Neuronal stem cell (in vitro differentiated cells): Measurements from ENCODE around the gene GNG12.

Experiments used
- DNase-seq: peaks from one replicate; pipeline ENCODE4 v3.0.0-alpha.2; 2013; ENCODE audit warnings: low spot score
- H2AFZ ChIP-seq: one replicate; pipeline ENCODE4 v1.6.1; 2013; ENCODE audit warnings: mild to moderate bottlenecking, low read length, inconsistent platforms
- H2AK5ac ChIP-seq: 2 replicates; pipeline ENCODE4 v1.6.1; 2013; ENCODE audit warnings: low read depth, mild to moderate bottlenecking, inconsistent platforms, low read length, moderate library complexity, mixed read lengths
- H2BK120ac ChIP-seq: 2 replicates; pipeline ENCODE4 v1.6.1; 2013; ENCODE audit warnings: low read depth, mild to moderate bottlenecking, inconsistent platforms, low read length, moderate library complexity, mixed read lengths
- H2BK12ac ChIP-seq: one replicate; pipeline ENCODE4 v1.6.1; 2013; ENCODE audit warnings: low read length, inconsistent platforms
- H2BK15ac ChIP-seq: 2 replicates; pipeline ENCODE4 v1.6.1; 2013; ENCODE audit warnings: mild to moderate bottlenecking, low read length, inconsistent platforms, mixed read lengths
- H2BK5ac ChIP-seq: one replicate; pipeline ENCODE4 v1.6.1; 2013; ENCODE audit warnings: inconsistent platforms, mild to moderate bottlenecking, low read length, moderate library complexity
- H3K14ac ChIP-seq: one replicate; pipeline ENCODE4 v1.6.1; 2013; ENCODE audit warnings: low read length, inconsistent platforms
- H3K18ac ChIP-seq: 2 replicates; pipeline ENCODE4 v1.6.1; 2013; ENCODE audit warnings: low read length, inconsistent platforms
- H3K23ac ChIP-seq: 2 replicates; pipeline ENCODE4 v1.6.1; 2013; ENCODE audit warnings: low read depth, mild to moderate bottlenecking, mixed read lengths, low read length, inconsistent platforms; ENCODE audit not compliant: poor library complexity
- H3K27ac ChIP-seq: replicated peaks from 3 replicates; pipeline ENCODE4 v1.5.1; 2013; ENCODE audit warnings: low read length, inconsistent platforms
- H3K27me3 ChIP-seq, 3 experiments: 2 replicates each; pipeline ENCODE4 v1.6.1; 2013; ENCODE audit warnings: low read length in 3 of 3, mild to moderate bottlenecking in 2 of 3, inconsistent platforms in 1 of 3, low read depth in 1 of 3, mixed read lengths in 1 of 3, moderate library complexity in 1 of 3; ENCODE audit not compliant: control insufficient read depth in 3 of 3, insufficient read depth in 3 of 3
- H3K36me3 ChIP-seq, 2 donors: replicated peaks in 1 of 2; 2 replicates each; pipeline ENCODE4 v1.6.1; 2013; ENCODE audit warnings: low read length in 2 of 2; ENCODE audit not compliant: control insufficient read depth in 2 of 2, insufficient read depth in 2 of 2
- H3K4ac ChIP-seq: 2 replicates; pipeline ENCODE4 v1.6.1; 2013; ENCODE audit warnings: inconsistent platforms, mild to moderate bottlenecking, low read length, moderate library complexity
- H3K4me1 ChIP-seq, 2 donors: 1 replicate in 1 of 2; 2 replicates in 1 of 2; pipeline ENCODE4 v1.6.1; 2013; ENCODE audit warnings: low read length in 2 of 2, low read depth in 1 of 2; ENCODE audit not compliant: control insufficient read depth in 2 of 2, insufficient read depth in 1 of 2
- H3K4me2 ChIP-seq: one replicate; pipeline ENCODE4 v1.6.1; 2013; ENCODE audit warnings: mild to moderate bottlenecking, low read length, inconsistent platforms; ENCODE audit not compliant: insufficient read depth, poor library complexity, severe bottlenecking
- H3K4me3 ChIP-seq, 2 donors: 2 replicates each; pipeline ENCODE4 v1.5.1; 2013; ENCODE audit warnings: low read length in 2 of 2, mild to moderate bottlenecking in 2 of 2, inconsistent platforms in 1 of 2, moderate library complexity in 1 of 2
- H3K79me1 ChIP-seq: one replicate; pipeline ENCODE4 v1.6.1; 2013; ENCODE audit warnings: low read depth, mild to moderate bottlenecking, inconsistent platforms, low read length, moderate library complexity
- H3K9ac ChIP-seq: one replicate; pipeline ENCODE4 v1.6.1; 2013; ENCODE audit warnings: mild to moderate bottlenecking, low read depth, low read length, inconsistent platforms; ENCODE audit not compliant: poor library complexity
- H3K9me3 ChIP-seq, 2 donors: replicated peaks in 1 of 2; 2 replicates each; pipeline versions ENCODE3 to v1.6.1; 2013; ENCODE audit warnings: low read length in 2 of 2, mild to moderate bottlenecking in 2 of 2, inconsistent platforms in 1 of 2, low read depth in 1 of 2, mixed read lengths in 1 of 2, moderate library complexity in 1 of 2; ENCODE audit not compliant: control insufficient read depth in 2 of 2, insufficient read depth in 1 of 2
- H4K8ac ChIP-seq: one replicate; pipeline ENCODE4 v1.6.1; 2013; ENCODE audit warnings: low read depth, mild to moderate bottlenecking, inconsistent platforms, low read length, moderate library complexity
- H4K91ac ChIP-seq: one replicate; pipeline ENCODE4 v1.6.1; 2013; ENCODE audit warnings: low read length, low read depth, mild to moderate bottlenecking, inconsistent platforms; ENCODE audit not compliant: poor library complexity
- WGBS, 2 donors: extraction: QIAGEN DNeasy Blood & Tissue Kit; methylation state at CpG; one replicate each; pipeline ENCODE4 v1.1.7; 2013; ENCODE audit warnings: missing lambda C conversion rate in 2 of 2, mixed read lengths in 1 of 2; ENCODE audit not compliant: insufficient read length in 2 of 2, insufficient replicate concordance in 1 of 2; ENCODE audit errors: extremely low coverage in 2 of 2; 5-methylcytosine and 5-hydroxymethylcytosine counted together

Gene GNG12

DNA sequence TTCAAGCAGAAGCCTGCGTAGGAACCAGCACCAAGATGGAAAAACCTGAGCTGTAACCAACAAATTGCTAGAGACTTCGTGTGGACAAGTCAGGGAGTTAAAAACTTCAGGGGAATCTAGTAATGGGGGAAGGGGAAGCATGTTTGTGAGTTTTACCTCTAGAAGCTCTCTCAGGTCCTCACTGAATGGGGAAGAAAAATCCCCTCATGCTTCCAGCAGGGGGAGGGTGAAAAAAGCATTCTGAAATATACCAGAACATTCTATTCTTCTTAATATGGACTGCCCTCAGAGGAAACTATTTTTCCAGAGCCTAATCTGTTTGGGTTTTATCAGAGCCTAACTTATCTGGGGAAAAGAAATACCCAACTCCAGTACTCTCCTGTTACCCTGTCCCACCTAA, 28.6 kb downstream of the GNG12 start:
- Histone ChIP-seq H3K36me3 (no peaks in the 10 kb centered on the region), H3K79me1 (no peaks in the 10 kb centered on the region), H3K23ac (no peak overlapping the region), H4K8ac (no peak overlapping the region), H3K4me1 (peaks cover 7 to 10% of the 10 kb centered on the region in 2 donors), H2BK5ac (no peak overlapping the region), H2BK15ac (no peak overlapping the region), H3K4me2 (no peak overlapping the region), H3K27ac (no peak overlapping the region), H3K27me3 (no peaks in the 10 kb centered on the region), H3K9me3 (peaks cover 0 to 15% of the 10 kb centered on the region in 2 donors), H2BK12ac (no peak overlapping the region), H3K14ac (no peak overlapping the region), H2AFZ (no peak overlapping the region), H2BK120ac (no peak overlapping the region), H3K18ac (no peak overlapping the region), H2AK5ac (no peak overlapping the region), H4K91ac (no peak overlapping the region), H3K9ac (no peak overlapping the region), H3K4ac (no peak overlapping the region), H3K4me3 (no peak overlapping the region)
- WGBS, 2 donors, result no CpG with 5 or more reads among the region's 2 CpGs
- DNase-seq, result no peak

DNA sequence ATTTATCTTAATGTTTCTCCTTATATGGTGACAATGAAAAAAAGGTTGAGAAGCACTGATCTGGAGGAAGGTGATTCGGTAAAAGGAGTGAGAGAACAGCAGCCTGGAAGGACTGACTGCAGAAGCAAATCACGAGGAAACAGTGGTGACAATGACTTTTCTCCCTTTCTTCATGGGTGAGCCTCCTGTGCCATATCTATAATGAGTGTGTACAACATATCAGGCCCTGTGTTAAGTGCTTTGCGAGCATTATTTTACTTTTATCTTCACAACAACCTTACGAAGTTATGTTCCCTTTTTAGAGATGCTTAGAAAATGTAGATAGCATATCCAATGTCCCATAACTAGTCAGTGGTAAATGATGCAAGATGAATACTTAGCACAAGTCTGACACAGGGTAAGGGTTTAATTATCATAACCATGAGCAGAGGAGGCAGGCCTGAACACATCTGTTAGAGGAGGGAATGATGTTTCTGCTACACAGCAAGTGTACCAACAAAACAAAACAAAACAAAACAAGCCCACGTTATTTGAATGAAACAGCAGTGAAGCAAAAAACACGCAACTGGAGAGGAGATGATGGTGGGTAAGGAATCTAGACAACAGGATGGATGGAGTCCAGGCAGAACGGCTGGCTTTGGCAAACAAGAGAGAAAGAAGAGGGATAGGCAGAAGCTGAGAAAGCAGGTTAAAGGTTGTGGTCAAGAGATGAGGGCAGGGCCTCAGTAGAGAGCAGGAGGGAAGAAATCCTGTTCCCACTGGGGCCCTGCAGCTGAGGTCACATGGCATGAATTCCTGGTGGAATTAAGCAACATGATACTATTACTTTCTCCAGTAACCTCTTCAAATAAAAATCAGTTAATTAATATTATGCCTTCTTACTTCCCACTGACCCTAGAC, 29.6 kb downstream of the GNG12 start:
- H3K36me3 ChIP-seq, result no peaks in the 10 kb centered on the region
- no peak overlapping the region for H3K4ac ChIP-seq

DNA sequence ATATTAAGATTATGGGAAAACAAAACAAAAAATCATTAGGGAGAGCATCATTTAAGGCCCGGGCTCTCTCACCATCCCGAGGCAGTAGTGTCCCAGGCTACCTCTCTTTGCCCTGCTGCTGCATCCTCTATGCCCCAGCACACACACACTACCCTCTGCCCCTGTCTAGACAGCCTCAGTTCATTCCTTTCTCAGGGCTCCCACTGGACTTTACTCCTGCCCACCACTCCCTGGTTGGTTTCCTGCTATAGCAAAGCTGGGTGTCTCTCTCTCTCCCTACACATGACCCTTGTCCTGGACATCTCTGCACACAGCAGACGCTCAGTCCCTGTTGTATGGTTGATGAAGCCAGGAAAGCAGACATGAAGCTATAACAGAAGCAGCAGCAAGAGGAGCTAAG, 30.7 kb downstream of the GNG12 start:
- Histone ChIP-seq H2BK5ac (no peak overlapping the region), H3K79me1 (no peaks in the 10 kb centered on the region), H2BK12ac (no peak overlapping the region), H3K4ac (no peak overlapping the region), H3K27me3 (no peaks in the 10 kb centered on the region), H3K36me3 (no peaks in the 10 kb centered on the region), H3K4me3 (no peak overlapping the region), H3K9ac (no peak overlapping the region), H3K4me2 (no peak overlapping the region), H3K18ac (peak overlapping the region; percentile 74), H2BK120ac (no peak overlapping the region), H4K8ac (no peak overlapping the region), H2AK5ac (no peak overlapping the region), H2AFZ (no peak overlapping the region), H3K9me3 (peaks cover 0 to 15% of the 10 kb centered on the region in 2 donors), H4K91ac (no peak overlapping the region), H3K14ac (no peak overlapping the region), H3K23ac (no peak overlapping the region), H3K27ac (no peak overlapping the region), H2BK15ac (no peak overlapping the region), H3K4me1 (peaks cover 7 to 10% of the 10 kb centered on the region in 2 donors)
- no CpG with 5 or more reads among the region's 3 CpGs for WGBS, 2 donors
- no peak for DNase-seq

More for the DNA sequence above, 29.6 kb downstream of the GNG12 start:
- no peaks in the 10 kb centered on the region for H3K79me1 ChIP-seq
- no peak overlapping the region for H2BK15ac ChIP-seq
- no peak overlapping the region for H4K8ac ChIP-seq
- H3K14ac ChIP-seq, result no peak overlapping the region
- peak overlapping the region; percentile 29 for H3K27ac ChIP-seq
- H2BK120ac ChIP-seq, result no peak overlapping the region
- no peak overlapping the region for H3K18ac ChIP-seq
- H2BK5ac ChIP-seq, result no peak overlapping the region
- peaks cover 0 to 15% of the 10 kb centered on the region in 2 donors for H3K9me3 ChIP-seq
- H3K4me3 ChIP-seq, result no peak overlapping the region
- no peaks in the 10 kb centered on the region for H3K27me3 ChIP-seq
- no peak overlapping the region for H3K23ac ChIP-seq
- no peak overlapping the region for H2AK5ac ChIP-seq
- H3K9ac ChIP-seq, result no peak overlapping the region
- H2AFZ ChIP-seq, result peak overlapping the region; percentile 37
- H3K4me1 ChIP-seq, result peaks cover 7 to 10% of the 10 kb centered on the region in 2 donors
- H3K4me2 ChIP-seq, result no peak overlapping the region
- H2BK12ac ChIP-seq, result no peak overlapping the region
- WGBS, 2 donors, result no CpG with 5 or more reads among the region's 7 CpGs
- no peak overlapping the region for H4K91ac ChIP-seq
- DNase-seq, result no peak

DNA sequence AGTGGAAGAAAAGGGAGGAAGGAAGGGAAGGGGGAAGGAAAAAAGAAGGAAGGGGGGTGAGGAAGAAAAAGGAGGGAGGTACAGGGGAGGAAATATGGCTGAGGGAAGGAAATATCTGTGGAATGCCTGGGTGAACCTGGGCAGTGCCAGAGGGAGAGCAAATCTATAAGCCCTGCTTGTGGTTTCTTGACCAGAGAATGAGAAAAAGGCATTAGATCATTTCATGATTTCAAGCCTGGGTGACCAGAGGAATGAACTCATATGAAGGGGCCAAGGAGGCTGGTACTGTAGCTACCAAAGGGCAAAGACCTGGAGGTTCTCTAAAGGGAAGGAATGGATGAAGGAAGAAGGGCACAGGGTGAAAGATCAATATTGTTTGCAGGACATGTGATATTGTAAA, 31.4 kb downstream of the GNG12 start:
- DNase-seq, result no peak
- H3K4me1 ChIP-seq, result peaks cover 7 to 10% of the 10 kb centered on the region in 2 donors
- H3K18ac ChIP-seq, result no peak overlapping the region
- no peak overlapping the region for H2AK5ac ChIP-seq
- no peak overlapping the region for H4K91ac ChIP-seq
- H2BK120ac ChIP-seq, result no peak overlapping the region
- H3K4ac ChIP-seq, result no peak overlapping the region
- no peak overlapping the region for H2BK12ac ChIP-seq
- H3K4me2 ChIP-seq, result no peak overlapping the region
- H3K4me3 ChIP-seq, result no peak overlapping the region
- H2BK5ac ChIP-seq, result no peak overlapping the region
- no peak overlapping the region for H4K8ac ChIP-seq
- H3K79me1 ChIP-seq, result no peaks in the 10 kb centered on the region
- no peak overlapping the region for H3K9ac ChIP-seq
- H3K36me3 ChIP-seq, result no peaks in the 10 kb centered on the region
- no peak overlapping the region for H2BK15ac ChIP-seq
- no peak overlapping the region for H3K14ac ChIP-seq
- H3K27me3 ChIP-seq, result no peaks in the 10 kb centered on the region
- no peak overlapping the region for H2AFZ ChIP-seq
- H3K9me3 ChIP-seq, result peaks cover 0 to 18% of the 10 kb centered on the region in 2 donors
- H3K27ac ChIP-seq, result no peak overlapping the region
- H3K23ac ChIP-seq, result no peak overlapping the region
